GM21360 (cell line): Measurements from ENCODE around the gene DNAH17.

Source experiments
- ATAC-seq: cut with Tn5 transposase; IDR thresholded peaks from one replicate; pipeline ENCODE4 v1.9.1; 2021; ENCODE audit warnings: mild to moderate bottlenecking, moderate library complexity; ENCODE audit not compliant: unreplicated experiment

DNAH17 gene

DNA sequence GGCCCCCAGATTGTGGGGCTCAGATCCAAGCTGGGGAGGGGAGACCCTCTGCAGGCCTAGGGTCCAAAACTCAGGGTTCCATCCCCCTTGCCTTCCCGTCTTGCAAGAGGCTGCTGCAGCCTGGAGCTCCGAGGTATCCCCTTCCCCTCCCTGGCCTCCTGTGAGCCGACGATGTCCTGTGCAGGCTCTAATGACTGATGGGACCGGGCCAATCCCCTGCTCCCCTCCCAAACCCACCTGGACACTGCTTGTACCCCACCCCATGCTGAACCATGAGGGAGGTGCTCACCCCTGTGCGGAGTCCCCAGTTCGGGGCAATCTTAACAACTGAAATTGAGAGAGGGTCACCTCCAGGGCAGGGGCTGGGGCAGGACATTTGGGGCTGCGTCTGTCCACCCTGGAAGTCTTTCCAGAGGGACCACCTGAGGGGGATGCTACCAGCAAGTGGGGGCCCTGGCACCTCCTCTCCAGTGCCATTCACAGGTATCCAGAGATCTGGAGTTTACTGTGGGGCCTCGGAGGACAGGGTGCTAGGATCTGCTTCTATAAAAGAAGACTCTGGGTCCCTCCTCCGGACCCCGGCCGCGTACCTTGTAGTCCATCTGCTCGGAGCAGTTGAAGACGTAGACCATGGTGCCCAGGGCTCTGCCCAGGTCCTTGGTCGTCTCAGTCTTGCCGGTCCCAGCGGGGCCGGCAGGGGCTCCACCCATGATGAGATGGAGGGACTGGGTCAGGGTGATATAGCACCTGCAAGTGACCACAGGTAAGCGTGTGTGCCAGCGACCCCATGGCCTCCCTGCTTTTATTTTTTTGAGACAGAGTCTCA, 77.3 kb downstream of the DNAH17 start:
- no peak for ATAC-seq

DNA sequence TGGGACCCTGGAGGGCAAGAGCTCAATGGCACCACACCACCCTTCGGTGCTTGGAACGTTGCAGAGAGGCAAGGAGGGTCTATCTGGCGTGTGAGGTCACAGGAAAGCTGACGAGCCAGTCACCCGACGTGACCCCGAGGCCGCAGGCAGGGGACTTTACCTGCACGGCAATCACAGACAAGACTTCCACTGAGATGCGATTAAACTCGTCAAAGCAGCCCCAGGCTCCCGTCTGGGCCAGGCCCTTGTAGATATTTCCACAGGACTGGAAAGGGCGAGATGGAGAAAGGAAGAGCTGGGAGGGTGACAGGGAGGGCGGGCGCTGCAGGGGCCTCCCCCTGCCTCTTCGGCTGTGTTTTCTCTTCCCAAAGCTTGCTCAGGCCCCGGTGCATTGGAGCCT, 78.3 kb downstream of the DNAH17 start:
- ATAC-seq: no peak

DNA sequence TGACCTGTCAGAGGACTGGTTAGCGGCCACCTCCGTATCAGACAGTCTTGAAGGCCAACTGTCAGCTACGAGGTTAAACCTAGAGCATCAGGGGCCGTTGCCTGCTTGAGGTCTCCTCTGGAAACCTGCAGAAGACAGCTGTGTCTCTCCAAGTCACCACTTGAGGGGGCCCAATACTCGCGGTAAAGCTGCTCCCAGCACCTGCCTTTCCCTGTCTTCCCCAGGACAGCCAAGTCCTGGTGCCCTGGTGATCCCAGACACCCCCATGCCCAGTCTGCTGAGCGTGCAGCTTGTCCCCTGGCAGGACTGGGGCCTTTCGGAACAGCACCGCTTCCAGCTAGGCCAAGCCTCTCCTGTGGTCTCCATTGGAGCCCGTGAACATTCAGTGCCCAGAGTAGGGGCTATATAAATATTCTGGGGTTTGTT, 80.1 kb downstream of the DNAH17 start:
- ATAC-seq: no peak

DNA sequence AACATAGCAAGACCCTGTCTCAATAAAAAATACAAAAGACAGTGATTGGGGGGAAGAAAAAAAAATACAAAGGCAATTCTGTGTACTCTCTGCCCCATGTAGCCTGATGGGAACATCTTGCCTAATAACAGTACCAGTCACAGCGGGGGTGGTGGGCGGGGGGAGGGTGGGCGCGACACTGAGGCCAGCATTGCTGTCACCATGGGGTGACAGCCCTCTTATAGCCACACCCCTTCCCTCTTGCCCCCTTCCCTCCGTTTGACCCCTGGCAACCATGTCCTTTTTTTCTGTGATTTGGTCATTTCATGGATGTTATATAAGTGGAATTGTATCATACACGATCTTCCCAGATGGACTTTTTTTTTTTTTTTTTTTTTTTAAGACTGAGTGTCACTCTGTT, 80.9 kb downstream of the DNAH17 start:
- no peak for ATAC-seq

DNA sequence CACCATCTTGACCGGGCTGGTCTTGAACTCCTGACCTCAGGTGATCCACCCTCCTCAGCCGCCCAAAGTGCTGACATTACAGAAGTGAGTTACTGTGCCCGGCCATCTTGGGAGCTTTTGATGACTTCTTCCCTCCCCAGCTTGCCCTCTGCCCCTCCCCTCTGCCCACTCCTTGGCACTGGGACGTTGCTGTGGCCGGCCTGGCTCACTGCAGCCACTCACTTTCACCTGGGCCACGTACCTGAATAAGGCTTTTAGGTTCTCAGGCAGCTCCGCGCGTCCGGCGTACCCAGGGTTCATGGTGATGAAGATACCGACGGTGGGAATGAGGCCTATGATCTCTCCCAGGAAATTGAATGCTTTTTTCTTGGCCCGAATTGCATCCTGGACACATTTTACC, 81.6 kb downstream of the DNAH17 start:
- ATAC-seq: no peak

DNA sequence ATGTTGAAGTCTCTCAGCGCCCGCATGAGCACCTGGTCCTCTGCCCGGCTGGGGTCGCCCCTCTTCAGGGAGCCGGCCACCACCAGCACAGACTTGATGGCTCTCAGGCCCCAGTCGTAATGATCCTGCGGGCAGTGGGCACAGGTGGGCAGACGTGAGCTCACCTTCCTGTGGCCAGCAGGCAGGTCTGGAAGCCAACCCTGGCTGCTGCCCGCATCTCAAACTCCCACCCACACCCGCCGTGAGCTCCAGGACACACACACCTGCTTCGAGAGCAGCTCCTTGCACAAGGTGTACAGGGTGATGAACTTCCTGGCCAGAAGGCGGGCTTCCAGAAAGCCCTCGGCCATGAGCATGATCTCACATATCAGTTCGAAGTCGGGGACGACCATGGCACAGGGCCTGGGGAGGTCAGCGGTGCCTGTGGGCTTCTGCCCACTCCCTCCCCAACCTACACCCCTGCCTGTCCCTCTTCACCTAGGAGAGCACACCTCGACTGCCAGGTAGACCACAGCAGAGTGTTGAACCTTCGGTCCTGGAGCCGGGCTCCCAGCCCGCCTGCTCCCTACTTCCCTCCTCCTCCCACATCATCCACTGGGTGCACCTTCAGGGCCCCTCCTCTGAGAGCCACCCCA, 82.4 kb downstream of the DNAH17 start:
- no peak for ATAC-seq

DNA sequence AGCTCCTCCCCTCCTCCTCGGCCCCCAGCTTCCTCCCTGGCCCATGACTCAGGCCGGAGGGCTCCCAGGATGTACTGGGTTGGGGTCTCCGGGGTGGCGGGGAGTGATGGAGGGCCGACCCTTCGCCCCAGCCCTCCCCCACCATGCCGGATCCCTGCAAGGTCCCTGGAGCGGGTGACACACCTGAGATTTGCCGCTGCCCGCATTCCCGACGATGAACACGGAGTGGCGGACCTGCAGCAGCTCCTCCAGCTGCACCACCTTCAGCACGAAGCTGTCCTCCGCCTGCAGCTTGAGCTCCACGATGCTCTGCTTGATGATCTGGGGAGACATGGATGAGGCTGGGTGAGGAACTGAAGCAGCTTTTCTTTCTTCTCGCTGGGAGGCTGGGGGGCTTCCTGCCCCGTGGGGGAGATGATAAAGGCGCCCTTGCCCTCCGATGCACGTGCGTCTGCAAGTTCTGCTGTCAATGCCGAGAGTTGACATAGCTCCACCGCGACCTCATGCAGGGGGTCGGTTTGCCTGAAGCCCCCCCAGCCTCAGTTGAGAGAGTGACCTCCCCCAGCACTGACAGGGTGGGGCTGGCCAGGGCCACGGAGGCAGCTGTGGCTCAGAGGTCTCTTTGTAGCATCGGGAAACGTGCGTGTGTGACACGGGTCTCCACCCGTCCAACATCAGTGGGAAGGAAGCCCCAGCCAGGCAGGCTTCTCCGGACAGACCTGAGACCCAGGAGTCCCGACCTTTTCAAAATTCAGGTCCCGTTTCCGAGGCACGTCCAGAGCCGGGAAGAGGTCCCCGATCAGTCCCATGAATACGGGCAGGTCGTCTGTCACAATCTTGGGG, 83.1 kb downstream of the DNAH17 start:
- ATAC-seq: no peak

DNA sequence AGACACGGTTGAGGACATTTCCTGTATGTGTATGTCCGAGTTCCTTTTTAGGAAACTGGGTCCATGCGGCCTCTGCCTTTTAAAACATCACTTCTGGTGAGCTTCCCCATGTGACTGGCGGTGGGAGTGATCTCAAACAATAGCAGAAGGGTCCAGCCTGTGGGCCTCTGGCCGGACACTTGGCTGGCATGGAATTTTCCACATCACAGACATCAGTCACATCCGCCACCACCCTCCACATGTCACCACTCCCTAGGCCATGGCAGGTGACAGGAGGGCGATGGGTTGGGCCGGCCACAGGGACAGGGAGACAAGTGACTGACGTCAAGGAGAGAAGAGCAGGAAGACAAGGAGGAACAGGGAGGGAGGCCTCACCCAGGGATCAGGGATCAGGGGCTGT, 83.7 kb downstream of the DNAH17 start:
- no peak for ATAC-seq

DNA sequence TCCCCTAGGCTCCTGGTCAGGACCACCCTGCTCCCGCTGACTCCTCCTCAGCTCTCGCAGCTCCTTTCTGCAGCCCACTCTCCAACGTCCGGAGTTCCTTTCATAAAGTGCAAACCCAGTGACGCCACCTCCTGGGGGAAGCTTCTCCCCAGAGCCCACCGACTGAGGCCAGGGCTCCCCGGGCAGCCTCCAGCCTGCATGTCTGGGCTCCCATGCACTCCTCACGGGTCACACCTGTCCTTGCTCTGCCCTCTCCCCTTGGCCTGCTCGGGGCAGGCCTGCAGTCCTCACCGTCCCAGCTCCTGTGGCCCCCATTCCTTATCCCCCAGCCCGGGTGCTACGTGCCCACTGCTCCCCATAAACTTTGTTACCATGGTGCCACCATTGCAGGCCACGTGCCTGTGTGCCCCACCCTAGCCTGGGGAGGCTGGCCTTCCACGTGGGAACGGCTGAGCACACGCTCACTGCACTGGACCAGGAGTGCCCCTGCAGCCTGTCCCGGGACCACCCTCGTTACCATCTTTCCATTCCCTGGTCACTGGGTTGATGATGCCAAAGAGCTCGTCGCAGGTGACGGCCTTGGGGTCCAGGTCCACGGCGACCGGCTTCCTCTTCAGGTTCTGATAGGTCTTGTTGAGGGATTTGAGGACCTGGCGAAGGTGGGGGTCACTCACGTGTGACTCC, 84.9 kb downstream of the DNAH17 start:
- ATAC-seq: no peak

DNA sequence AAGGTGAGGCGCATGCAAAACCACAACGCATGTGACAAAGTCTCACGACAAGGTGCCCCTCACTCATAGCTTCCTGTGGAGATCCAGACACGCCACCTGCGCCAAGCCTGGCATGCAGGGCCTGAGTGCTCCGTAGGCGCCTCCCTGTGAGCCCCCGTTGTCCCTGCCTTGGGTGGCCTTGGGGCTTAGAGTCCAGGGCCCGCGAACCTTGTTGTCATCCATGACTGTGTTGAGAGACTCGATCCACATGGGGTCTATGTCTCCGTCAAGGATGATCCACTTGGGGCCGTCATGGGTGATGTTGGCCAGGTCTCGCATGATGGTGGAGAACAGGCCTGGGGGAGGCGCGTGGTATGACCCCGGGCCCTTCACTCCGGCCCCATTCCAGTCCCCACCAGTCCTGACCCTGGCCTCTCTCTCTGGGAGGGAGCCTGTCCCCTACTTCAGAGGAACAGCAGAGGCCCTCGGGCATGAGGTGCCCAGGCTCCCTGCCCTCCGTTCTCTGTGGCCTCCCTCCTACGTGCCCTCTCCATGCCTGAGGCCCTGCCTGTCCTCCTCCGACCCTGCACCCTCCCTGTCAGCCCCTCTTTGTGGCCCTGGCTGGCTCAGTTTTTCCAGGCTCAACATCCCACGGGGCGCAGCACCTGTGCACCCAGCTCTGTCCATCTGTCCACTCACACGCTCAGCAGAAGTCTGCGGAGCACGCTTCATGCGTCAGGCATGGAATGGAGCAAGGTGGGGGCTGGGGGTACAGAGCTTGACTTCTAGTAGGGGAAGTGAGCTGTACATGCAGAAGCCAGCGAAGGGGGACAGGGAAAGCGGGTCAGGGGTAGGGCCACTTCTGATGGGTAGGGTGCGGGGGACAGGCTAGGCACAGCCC, 85.7 kb downstream of the DNAH17 start:
- no peak for ATAC-seq

DNA sequence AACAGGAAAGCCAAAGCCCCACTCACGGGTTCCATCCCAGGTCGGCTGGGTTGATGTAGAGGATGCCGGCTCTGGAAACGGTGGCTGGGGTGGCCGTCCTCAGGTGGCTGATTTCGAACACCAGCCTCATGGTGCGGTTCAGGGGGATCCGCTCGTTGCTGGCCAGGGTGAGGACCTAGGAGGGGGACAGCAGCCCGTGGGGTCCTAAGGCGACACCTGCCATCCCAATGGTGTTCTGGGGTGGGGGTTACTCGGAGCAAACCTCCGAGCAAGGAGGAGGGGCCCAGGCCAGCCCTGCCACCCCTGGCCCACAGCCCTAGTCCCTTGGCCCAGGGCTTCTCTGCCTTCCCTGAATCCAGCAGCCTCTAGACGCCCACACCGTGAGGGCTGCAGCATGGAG, 86.5 kb downstream of the DNAH17 start:
- no peak for ATAC-seq

DNA sequence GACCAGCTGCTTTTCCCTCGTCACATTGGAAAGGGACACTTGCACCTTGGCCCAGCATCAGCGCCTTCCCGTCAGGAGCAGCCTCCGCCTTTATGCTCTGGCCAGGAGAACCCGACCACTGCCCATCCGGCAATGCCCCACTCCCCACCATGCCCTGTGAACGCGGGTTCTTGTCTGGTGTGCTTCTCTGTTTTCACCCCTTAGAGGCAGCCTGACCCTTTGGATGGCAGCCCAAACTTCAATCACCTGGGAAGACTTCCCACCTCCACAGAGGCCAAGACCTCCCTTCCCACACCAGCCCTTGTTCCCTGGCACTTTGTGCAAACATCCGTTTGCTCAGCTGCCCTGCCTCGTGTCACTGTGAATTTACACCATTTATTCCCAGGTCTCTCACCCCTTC, 87.0 kb downstream of the DNAH17 start:
- ATAC-seq: no peak

DNA sequence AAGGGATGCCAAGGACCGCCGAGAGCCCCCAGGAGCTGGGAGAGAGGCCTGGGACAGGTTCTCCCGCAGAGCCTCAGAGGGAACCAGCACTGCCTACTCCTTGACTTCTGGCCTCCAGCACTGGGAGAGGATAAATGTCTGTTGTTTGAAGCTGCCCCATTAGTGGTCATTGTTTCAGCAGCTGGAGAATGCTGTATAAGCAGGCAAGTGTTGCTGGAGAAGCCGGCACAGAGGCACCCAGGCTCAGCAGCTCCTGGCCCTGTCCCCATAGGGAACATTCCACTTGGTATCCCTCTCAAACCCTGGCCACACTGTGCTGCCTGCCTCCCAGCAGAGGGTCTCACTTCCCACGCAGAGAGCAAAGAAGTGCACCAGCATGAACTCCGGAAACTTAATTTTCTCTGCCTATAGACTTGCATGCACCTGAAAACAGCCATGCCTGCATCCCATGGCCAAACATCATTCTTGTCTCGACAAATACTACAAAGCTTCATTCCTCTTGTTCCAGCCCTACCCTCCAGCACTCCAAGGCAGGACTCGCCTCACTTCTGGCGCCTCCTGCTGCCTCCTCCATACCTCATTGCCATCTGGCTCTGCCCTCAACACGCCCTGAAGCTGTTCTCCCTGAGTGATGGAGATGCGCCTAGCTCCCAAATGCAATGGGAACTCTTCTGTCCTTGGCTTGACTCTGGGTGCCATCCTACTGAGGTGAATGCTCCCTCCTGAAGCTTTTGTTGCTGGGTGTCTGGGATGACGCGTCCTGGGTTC, 88.1 kb downstream of the DNAH17 start:
- ATAC-seq: no peak

DNA sequence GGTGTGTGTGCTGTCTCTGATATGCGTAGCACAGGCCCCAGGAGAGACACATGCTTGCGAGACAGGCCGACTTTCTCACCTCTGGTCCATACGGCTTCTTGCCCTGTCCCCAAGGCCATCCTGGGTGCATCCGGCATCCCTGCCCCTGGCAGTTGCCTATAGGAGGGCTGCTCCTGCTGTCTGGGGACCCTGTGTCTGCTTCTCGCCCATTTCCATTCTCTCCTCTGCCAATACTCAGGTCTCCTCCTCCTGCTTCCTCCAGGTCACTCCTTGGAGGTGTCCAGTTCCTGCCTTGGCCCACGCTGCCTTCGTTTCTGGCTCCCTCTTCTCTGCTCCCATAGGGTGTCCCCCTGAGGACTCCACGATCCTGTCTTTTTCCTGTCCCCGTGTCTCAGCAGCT, 89.0 kb downstream of the DNAH17 start:
- ATAC-seq: no peak

DNA sequence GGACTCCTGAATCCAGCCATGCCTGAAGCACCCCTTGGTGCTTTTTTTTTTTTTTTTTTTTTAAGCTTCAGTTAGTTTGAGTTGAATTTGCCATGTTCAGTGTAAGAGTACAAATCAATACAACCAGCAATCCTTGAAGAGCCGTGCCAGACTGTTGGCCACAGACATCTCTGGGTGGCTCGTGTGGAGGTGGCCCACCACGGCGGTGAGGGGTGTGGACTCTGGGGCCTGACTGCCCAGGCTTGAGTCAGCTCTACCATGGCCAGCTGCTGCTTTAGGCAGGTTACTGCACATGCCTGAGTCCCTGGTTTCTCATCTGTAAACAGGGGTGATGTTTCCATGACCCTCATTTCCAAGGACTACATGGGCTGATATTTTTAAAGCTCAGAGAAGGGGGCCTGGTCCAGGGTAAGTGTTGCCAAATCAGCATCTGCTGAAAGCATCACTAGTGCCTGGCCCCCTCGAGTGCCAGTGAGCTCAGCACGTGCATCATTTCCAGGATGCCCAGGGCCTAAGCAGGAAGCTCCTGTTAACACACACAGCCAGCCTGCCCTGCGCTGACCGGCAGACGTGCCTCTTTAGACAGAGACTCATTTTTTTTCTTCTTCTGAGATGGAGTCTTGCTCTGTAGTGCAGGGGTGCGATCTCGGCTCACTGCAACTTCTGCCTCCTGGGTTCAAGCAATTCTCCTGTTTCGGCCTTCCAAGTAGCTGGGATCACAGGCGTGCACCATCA, 90.1 kb downstream of the DNAH17 start:
- no peak for ATAC-seq

DNA sequence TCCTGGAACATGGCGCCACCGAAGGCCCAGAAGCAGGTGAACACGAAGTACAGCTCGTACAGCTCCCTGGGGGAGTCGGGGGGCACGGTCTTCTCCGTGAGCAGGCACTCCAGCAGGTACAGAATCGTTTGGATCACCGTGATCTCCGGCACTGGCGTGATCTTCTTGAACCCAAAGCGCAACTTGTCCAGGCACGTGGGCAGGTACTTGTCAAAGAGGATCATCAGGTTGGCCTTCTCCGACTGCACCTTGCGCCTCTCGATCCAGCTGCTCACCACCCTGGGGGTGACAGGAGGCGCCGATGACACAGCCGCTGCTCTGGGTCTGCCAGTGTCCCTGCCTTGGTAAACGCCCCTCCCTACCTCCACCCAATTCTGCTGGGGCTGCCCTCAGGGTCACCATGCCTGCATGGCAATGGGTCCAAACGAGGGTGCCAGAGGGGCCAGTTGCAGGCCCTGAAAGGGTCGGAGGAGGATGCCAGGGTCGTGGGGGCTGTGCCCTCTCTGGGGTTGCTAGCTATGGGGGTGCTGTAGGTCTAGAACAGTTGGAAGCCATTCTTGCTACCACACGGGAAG, 90.9 kb downstream of the DNAH17 start:
- no peak for ATAC-seq

DNA sequence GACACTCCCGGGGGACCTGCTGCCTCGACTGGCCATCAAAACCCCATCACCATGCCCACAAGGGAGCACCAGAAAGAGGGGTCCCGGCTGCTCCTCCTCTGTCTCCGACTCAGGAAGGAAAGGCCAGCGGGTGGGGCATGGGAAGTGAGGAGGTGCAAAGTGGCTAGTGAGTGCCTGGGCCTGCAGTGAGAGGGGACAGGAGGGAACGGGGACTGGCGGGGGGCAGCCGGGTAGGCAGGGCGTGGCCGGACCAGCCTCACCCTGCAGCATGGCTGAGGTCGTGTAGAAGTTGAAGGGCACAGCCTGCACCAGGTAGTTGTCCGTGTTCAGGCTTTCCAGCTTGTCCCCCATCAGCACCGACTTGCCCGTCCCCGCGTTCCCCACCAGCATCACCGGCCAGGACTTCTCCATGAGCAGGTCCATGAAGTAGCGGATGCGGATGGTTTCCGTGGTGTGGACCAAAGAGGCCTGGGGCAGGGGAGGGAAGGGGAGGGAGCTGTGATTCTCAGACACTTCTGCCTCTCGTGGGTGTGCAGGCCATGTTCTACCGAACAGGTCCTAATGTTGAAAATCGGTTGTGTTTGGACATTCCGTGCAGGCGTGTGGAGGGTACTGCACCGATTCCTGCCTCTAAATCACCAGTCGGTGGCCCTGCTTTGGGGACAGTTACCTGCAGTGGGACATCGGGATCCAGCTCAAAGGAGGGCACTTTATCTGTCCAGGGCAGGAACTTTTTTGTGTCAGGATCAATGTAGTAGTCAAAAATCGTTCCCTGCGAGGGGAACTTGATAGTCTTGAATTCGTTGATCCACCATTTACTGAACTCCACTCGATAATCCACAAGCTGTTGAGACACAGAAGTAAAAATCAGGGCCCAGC, 91.7 kb downstream of the DNAH17 start:
- no peak for ATAC-seq
